Stimulated activated naive B cell treated with anti-CD40 and anti-IgM and Interleukin-4, amounts not matched to agents 10 μg/mL and 1 μg/mL and 100 μg/mL, for 72 hours (primary cell): ENCODE results near the gene TRIML1.

Experiments used
- ATAC-seq, 2 donors: fragments of 150-1000 bp; cut with Tn5 transposase; replicated peaks; 2 replicates each; pipeline ENCODE4 v1.10.0; 2021; ENCODE audit warnings: moderate library complexity in 1 of 2
- DNase-seq: peaks from one replicate; pipeline ENCODE4 v3.0.0; 2021
- H3K27ac Mint-ChIP-seq: one replicate; pipeline ENCODE4 v1.8.0; 2022; ENCODE audit warnings: mild to moderate bottlenecking, mixed read lengths
- H3K27me3 Mint-ChIP-seq, 2 donors: one replicate each; pipeline ENCODE4 v1.8.0; 2022; ENCODE audit warnings: mixed read lengths in 2 of 2
- H3K36me3 Mint-ChIP-seq, 2 donors: one replicate each; pipeline ENCODE4 v1.8.0; 2022; ENCODE audit warnings: mixed read lengths in 2 of 2, mild to moderate bottlenecking in 1 of 2
- H3K4me1 Mint-ChIP-seq, 2 donors: one replicate each; pipeline ENCODE4 v1.8.0; 2022; ENCODE audit warnings: mixed read lengths in 2 of 2, mild to moderate bottlenecking in 1 of 2
- H3K4me3 Mint-ChIP-seq, 2 donors: one replicate each; pipeline ENCODE4 v1.8.0; 2022; ENCODE audit warnings: mild to moderate bottlenecking in 2 of 2, mixed read lengths in 2 of 2, moderate library complexity in 1 of 2
- H3K9me3 Mint-ChIP-seq, 2 donors: one replicate each; pipeline ENCODE4 v1.8.0; 2022; ENCODE audit warnings: mixed read lengths in 2 of 2, mild to moderate bottlenecking in 1 of 2

The TRIML1 gene

GRCh38 chr4:188139141-188139540 is at the start of gene TRIML1:
TSS of gene TRIML1 (plus strand) at chr4:188139441. CDS start at chr4:188139559, 118 bp downstream.
- Mint-ChIP-seq H3K27ac (no peak within 1 kb of the TSS), H3K4me1 (no peaks in the 10 kb centered on the region), H3K9me3 (peaks cover 0 to 5% of the 10 kb centered on the region in 2 donors), H3K36me3 (no peaks in the 10 kb centered on the region), H3K4me3 (no peak within 1 kb of the TSS), H3K27me3 (no peaks in the 10 kb centered on the region)
- no peak for ATAC-seq
- no peak for DNase-seq

GRCh38 chr4:188092824-188093223 is 46.4 kb upstream of the TRIML1 start:
- peaks cover 11 to 13% of the 10 kb centered on the region in 2 donors for H3K9me3 Mint-ChIP-seq
- H3K27me3 Mint-ChIP-seq = no peaks in the 10 kb centered on the region
- H3K4me3 Mint-ChIP-seq = no peak overlapping the region
- H3K36me3 Mint-ChIP-seq = no peaks in the 10 kb centered on the region
- H3K4me1 Mint-ChIP-seq = no peaks in the 10 kb centered on the region
- no peak for DNase-seq
- H3K27ac Mint-ChIP-seq = no peak overlapping the region
- ATAC-seq = no peak

GRCh38 chr4:188106454-188106853 is 32.8 kb upstream of the TRIML1 start:
- H3K4me1 Mint-ChIP-seq = no peaks in the 10 kb centered on the region
- H3K4me3 Mint-ChIP-seq = no peak overlapping the region
- H3K27me3 Mint-ChIP-seq = no peaks in the 10 kb centered on the region
- DNase-seq (no peak), ATAC-seq (no peak)
- H3K27ac Mint-ChIP-seq = no peak overlapping the region
- H3K9me3 Mint-ChIP-seq = peaks cover 10% of the 10 kb centered on the region in 2 donors
- H3K36me3 Mint-ChIP-seq = no peaks in the 10 kb centered on the region

- Mint-ChIP-seq H3K36me3 (no peaks in the 10 kb centered on the region), H3K4me3 (no peak overlapping the region), H3K9me3 (peaks cover 4 to 9% of the 10 kb centered on the region in 2 donors), H3K4me1 (no peaks in the 10 kb centered on the region), H3K27me3 (no peaks in the 10 kb centered on the region), H3K27ac (no peak overlapping the region)
- DNase-seq = no peak
- no peak for ATAC-seq
These were observed 31.1 kb upstream of the TRIML1 start for GRCh38 chr4:188107931-188108843.

- DNase-seq (no peak), ATAC-seq (no peak)
- H3K27ac Mint-ChIP-seq = no peak within 1 kb of the TSS
- no peak within 1 kb of the TSS for H3K4me3 Mint-ChIP-seq
- no peaks in the 10 kb centered on the region for H3K36me3 Mint-ChIP-seq
- H3K27me3 Mint-ChIP-seq = no peaks in the 10 kb centered on the region
- no peaks in the 10 kb centered on the region for H3K4me1 Mint-ChIP-seq
- H3K9me3 Mint-ChIP-seq = peaks cover 4 to 7% of the 10 kb centered on the region in 2 donors
These were observed 30.0 kb upstream of the TRIML1 start, which contains the start of gene TRIML2 for GRCh38 chr4:188109157-188109755. TSS of gene TRIML2 (minus strand) at chr4:188109603. CDS start at chr4:188105368, 4,235 bp downstream.

GRCh38 chr4:188110036-188110435 is 29.2 kb upstream of the TRIML1 start:
- Mint-ChIP-seq H3K9me3 (peaks cover 0 to 5% of the 10 kb centered on the region in 2 donors), H3K4me3 (no peak overlapping the region), H3K36me3 (no peaks in the 10 kb centered on the region), H3K27me3 (no peaks in the 10 kb centered on the region), H3K27ac (no peak overlapping the region), H3K4me1 (no peaks in the 10 kb centered on the region)
- DNase-seq = no peak
- ATAC-seq = no peak

- Mint-ChIP-seq H3K9me3 (peaks cover 0 to 5% of the 10 kb centered on the region in 2 donors), H3K27me3 (no peaks in the 10 kb centered on the region), H3K4me3 (no peak overlapping the region), H3K27ac (no peak overlapping the region), H3K36me3 (no peaks in the 10 kb centered on the region), H3K4me1 (no peaks in the 10 kb centered on the region)
- ATAC-seq (no peak), DNase-seq (no peak)
These were observed 28.3 kb upstream of the TRIML1 start for GRCh38 chr4:188110741-188111471.

GRCh38 chr4:188111955-188112354 is 27.3 kb upstream of the TRIML1 start:
- Mint-ChIP-seq H3K4me1 (no peaks in the 10 kb centered on the region), H3K27me3 (no peaks in the 10 kb centered on the region), H3K27ac (no peak overlapping the region), H3K36me3 (no peaks in the 10 kb centered on the region), H3K4me3 (no peak overlapping the region), H3K9me3 (peaks cover 0 to 3% of the 10 kb centered on the region in 2 donors)
- DNase-seq (no peak), ATAC-seq (no peak)

GRCh38 chr4:188113156-188113555 is 26.1 kb upstream of the TRIML1 start:
- DNase-seq = no peak
- no peak for ATAC-seq
- Mint-ChIP-seq H3K9me3 (peaks cover 0 to 5% of the 10 kb centered on the region in 2 donors), H3K27me3 (no peaks in the 10 kb centered on the region), H3K4me3 (no peak overlapping the region), H3K27ac (no peak overlapping the region), H3K4me1 (no peaks in the 10 kb centered on the region), H3K36me3 (no peaks in the 10 kb centered on the region)

- H3K36me3 Mint-ChIP-seq = no peaks in the 10 kb centered on the region
- ATAC-seq (no peak), DNase-seq (no peak)
- no peaks in the 10 kb centered on the region for H3K4me1 Mint-ChIP-seq
- H3K4me3 Mint-ChIP-seq = no peak overlapping the region
- H3K9me3 Mint-ChIP-seq = peaks cover 6 to 7% of the 10 kb centered on the region in 2 donors
- no peak overlapping the region for H3K27ac Mint-ChIP-seq
- H3K27me3 Mint-ChIP-seq = no peaks in the 10 kb centered on the region
These were observed 21.5 kb upstream of the TRIML1 start for GRCh38 chr4:188117631-188118324.

GRCh38 chr4:188121530-188121929 is 17.7 kb upstream of the TRIML1 start:
- Mint-ChIP-seq H3K36me3 (no peaks in the 10 kb centered on the region), H3K4me3 (no peak overlapping the region), H3K4me1 (no peaks in the 10 kb centered on the region), H3K27me3 (no peaks in the 10 kb centered on the region), H3K27ac (no peak overlapping the region), H3K9me3 (peaks cover 6 to 12% of the 10 kb centered on the region in 2 donors)
- DNase-seq = no peak
- no peak for ATAC-seq

- no peaks in the 10 kb centered on the region for H3K36me3 Mint-ChIP-seq
These were observed 11.9 kb upstream of the TRIML1 start for GRCh38 chr4:188127214-188127874.

GRCh38 chr4:188130355-188130754 is 8.9 kb upstream of the TRIML1 start:
- DNase-seq = no peak
- H3K27me3 Mint-ChIP-seq = no peaks in the 10 kb centered on the region
- no peaks in the 10 kb centered on the region for H3K36me3 Mint-ChIP-seq
- no peak overlapping the region for H3K27ac Mint-ChIP-seq
- no peak for ATAC-seq
- H3K4me3 Mint-ChIP-seq = no peak overlapping the region
- no peaks in the 10 kb centered on the region for H3K4me1 Mint-ChIP-seq
- H3K9me3 Mint-ChIP-seq = peaks cover 5 to 13% of the 10 kb centered on the region in 2 donors

More at GRCh38 chr4:188127214-188127874, 11.9 kb upstream of the TRIML1 start:
- no peak overlapping the region for H3K27ac Mint-ChIP-seq
- H3K27me3 Mint-ChIP-seq = no peaks in the 10 kb centered on the region
- H3K9me3 Mint-ChIP-seq = peaks cover 6 to 9% of the 10 kb centered on the region in 2 donors
- H3K4me3 Mint-ChIP-seq = no peak overlapping the region
- no peaks in the 10 kb centered on the region for H3K4me1 Mint-ChIP-seq
- DNase-seq (no peak), ATAC-seq (peak; percentile 73 to 85)
